SK-N-MC (cell line): ENCODE results near the gene QARS1.

Experiments
- EZH2 ChIP-seq: fragments of 200-600 bp; sonication (generic); IDR thresholded peaks from one replicate; pipeline ENCODE4 v1.6.1; 2017; ENCODE audit warnings: antibody characterized with exemption
- FOXP2 ChIP-seq: optimal IDR thresholded peaks from 2 replicates; pipeline ENCODE3; 2011; ENCODE audit warnings: mild to moderate bottlenecking, moderate library complexity; ENCODE audit not compliant: insufficient read depth; ENCODE audit errors: extremely low read length, control extremely low read depth
- POLR2AphosphoS5 ChIP-seq: IDR thresholded peaks from 2 replicates; pipeline ENCODE4 v1.6.1; 2012; ENCODE audit warnings: mild to moderate bottlenecking, low read depth, low read length, borderline replicate concordance

DNA sequence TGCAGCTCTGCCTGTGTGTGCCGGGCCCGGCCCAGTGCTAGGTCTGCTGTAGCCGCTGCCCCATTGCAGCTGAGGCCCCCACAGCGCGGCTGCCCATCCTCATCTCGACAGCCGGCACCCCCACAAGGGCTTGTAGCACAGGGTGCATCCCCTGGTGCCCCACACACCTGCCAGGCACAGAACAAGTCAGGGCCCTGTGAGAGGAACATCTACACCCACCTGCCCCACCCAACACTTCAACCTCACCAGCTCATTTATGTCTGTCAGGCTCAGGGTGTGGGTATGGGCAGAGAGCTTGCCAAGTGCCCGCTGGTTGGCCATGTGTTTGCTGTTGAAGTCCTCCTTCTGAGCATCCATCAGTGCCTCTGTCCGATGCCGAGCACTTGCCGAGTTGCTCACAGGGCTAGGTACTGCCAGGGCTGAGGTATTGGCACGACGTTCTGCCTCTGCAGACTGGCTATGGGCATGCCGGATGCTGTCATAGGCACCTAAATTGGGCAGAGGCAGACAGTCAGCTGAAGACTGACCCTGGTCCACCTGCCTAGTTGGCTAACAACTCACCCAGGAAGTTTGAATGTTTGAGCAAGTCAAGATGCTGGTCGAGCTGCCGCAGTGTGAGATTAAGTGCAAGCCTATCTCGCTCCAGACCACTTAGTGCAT, 18.5 kb upstream of the QARS1 start:
- no peak for TF ChIP-seq EZH2
- TF ChIP-seq POLR2AphosphoS5 = no peak
- no peak for TF ChIP-seq FOXP2
